Glomerular visceral epithelial cell (primary cell): ENCODE results near the gene CAPNS1.
"Not testable (repeated sequence)": the region's sequence is repeated elsewhere in the genome, so short reads cannot be mapped to it uniquely, and the experiment has no call there.

Experiments used
- DNase-seq: peaks from one replicate; pipeline ENCODE4 v3.0.0-alpha.2; 2016; ENCODE audit errors: extremely low spot score

CAPNS1 gene

DNA sequence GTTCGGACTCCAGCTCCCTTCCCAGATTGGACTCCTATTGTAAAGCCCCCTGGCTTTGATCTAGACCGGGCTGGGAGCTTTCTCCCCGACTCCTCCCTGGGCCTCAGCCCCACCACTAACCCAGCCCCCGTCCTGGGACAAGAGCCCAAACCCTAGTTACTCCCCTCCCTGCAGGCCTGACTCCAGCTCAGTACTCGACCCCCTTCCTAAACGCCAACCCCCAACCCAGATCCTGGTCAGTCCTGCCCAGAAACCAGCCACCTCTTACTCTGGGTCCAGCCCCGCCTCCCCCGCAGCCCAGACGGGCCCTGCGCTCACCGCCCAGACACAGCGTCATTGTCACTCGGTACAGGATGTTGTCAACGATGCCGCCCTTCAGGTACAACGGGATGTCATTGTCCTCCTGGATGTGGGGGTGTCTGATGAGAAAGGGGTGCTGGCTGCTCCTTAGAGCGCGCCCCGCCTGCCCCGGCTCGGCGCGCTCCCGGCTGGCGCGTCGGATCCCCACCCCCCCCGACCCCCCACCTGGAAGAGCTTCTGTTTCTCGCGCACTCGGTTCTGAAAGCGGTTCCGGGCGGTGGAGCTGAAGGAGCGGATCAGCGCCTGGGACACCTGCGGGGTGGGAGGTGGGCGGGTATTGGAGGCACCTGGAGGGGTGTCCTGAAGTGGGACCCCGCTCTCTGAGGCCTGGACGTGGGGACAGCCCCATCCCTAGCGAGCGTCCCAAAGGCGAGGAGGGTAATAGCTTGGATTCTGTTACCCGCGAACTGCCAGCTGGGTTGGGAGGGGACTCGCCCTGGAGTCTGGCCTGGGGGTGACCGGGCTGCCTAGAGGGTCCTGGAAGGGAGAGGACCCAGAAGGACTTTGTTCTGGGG, 11.5 kb downstream of the CAPNS1 start:
- DNase-seq: no peak

DNA sequence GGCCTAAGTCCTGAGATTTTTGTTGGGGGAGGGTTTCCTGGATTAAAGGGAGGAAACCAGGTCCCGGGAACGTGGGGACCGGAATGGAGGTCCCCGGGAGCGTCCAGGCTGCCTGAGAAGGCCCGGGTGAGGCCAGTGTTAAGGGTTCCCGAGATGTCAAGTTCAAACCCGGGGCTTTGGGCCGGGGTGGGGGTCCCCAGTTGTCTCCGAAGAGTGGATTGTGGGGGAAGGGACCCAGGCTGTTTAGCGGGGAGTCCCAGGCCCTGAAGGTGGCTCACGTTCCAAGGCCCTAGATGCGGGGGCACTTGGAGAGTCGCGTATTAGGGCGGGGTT, 12.1 kb downstream of the CAPNS1 start:
- DNase-seq: no peak

DNA sequence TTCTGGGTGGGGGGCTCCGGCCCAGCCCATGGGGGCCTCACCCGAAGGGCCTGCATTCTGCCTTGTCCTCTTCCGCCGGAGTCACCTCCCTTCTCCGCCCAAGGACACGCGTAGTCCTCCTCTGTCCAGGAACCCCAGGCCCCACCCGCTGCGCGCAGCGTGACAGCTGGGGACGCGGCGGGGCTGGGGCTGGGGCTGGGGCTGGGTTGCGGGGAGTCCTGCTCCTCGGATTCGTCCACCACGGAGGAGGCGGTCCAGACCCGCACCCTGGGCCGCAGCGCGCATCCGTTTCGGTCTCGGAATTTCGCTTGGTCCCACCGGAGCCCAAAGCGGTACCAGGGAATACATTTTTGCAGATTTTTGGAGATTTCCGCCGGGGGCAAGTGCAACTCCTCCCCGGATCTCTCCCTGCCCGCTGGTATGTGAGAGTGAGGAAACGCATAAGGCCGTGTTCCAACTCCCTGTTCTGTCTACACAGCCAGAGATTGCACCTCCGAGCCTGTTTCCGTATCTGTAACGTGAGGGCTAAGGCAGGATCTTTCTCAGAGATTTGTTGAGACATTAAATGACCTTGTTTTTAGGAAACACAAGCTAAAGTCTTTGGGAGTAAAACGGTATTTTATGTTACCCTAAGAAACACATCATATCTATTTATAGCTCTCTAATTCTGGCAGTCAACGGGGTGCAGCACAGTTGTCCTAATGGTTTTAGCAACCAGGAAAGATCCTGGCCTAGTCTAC, 12.7 kb downstream of the CAPNS1 start, which contains the start of gene COX7A1:
COX7A1 (minus strand) TSS at position 96 of the 740 bp plus-strand sequence; CDS start at position 56, 40 bp downstream.
- DNase-seq: no peak

- DNase-seq: no peak
Measured at GRCh38 chr19:36153126-36153525, 13.3 kb downstream of the CAPNS1 start.

DNA sequence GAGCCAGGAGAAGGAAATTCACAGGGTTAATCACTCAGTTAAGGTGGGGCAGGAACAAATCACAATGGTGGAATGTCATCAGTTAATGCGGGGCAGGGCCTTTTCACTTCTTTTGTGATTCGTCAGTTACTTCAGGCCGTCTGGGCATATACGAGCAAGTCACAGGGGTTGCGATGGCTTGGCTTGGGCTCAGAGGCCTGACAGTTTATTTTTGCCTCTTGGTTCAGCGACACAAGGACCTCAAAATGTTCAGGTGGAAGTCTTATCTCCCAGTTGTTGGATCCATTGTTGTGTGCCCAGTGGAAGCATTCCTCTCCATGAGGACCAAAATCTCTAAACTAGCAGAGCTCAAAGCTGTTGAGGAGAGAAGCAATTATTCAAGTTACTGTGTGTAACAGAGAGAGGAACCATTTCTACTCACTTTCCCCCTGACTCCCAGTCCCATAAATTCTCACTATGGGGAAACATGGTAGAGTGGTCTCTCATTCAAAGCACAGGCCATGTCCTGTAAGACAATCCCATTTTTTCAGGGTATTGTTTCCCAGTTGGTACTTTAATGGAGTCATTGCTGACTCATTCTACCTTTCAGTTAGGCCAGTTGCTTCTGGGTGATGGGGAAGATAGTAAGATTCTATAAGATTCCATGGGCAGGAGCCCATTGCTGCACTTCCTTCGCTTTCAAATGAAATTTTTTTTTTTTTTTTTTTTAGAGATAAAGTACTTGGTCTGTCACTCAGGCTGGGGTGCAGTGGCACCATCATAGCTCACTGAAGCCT, 21.1 kb downstream of the CAPNS1 start:
- DNase-seq: no peak

- no peak for DNase-seq
Measured at GRCh38 chr19:36163813-36164212, 23.9 kb downstream of the CAPNS1 start.

DNA sequence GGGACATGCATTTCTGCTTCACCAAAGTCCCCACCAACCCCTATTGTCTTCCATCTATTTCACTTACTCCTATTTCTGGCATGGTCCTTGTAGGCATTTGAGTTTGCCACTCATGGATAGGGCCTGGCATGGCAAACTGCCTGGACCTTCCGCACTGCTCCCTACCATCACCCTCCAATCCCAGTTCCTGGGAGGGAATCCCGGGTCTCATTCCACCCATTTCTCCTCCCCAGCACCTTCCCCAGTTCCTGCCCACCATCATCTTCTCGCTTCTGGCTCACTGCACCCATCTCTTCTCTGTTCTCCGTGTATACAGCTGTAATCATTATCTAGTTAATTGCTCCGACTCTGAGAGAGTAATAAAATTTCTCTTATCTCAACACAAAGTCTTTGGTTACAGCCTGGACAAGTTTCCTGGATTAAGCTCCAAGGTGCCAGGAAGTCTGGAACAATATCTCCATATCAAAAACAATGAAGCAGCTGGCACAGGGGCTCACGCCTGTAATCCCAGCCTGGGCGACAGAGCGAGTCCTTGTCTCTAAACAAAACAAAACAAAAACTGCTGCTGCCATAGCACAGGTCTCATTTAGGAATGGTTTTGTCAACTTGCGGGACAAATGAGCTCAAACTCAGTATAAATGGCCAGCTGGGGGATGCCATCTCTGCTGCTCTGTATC, 29.4 kb downstream of the CAPNS1 start:
- no peak for DNase-seq

DNA sequence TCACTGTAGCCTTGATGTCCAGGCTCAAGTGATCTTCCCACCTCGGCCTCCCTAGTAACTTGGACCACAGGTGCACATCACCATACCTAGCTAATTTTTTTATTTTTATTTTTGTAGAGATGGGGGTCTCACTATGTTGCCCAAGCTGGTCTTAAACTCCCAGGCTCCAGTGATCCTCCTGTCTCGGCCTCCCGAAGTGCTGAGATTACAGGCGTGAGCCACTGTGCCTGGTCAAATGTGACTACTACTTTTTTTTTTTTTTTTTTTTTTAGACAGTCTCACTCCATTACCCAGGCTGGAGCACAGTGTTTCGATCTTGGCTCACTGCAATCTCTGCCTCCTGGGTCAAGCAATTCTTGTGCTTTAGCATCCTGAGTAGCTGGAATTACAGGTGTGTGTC, 33.0 kb downstream of the CAPNS1 start:
- no peak for DNase-seq

DNA sequence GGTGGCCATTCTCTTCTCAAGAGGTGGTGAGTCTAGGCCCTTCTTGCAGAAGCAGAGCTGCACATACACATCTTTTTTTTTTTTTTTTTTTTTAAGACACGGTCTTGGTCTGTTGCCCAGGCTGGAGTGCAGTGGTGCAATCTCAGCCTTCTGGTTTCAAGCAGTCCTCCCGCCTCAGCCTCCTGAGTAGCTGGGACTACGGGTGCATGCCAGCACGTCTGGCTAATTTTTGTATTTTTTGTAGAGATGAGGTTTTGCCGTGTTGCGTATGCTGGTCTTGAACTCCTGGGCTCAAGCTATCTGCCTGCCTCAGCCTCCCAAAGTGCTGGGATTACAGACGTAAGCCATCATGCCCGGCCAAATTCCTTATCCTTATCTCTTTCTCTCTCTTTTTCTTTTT, 34.0 kb downstream of the CAPNS1 start:
- DNase-seq: not testable (repeated sequence)

DNA sequence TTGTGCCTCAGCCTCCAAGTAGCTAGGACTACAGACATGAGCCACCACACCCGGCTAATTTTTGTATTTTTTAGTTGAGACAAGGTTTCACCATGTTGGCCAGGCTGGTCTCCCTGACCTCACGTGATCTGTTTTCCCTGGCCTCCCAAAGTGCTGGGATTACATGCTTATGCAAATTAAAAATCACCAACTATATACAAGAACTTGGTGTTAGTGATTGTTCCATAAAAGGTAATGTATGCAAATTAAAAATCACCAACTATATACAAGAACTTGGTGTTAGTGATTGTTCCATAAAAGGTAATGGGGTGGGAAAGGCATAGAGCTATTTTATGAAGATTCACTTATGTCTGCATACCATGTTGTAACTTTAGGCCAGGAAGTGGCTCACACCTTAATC, 39.2 kb downstream of the CAPNS1 start:
- DNase-seq: not testable (repeated sequence)

- DNase-seq: peak; percentile 56
Measured at GRCh38 chr19:36182612-36183244, 42.9 kb downstream of the CAPNS1 start.

- DNase-seq: no peak
Measured at GRCh38 chr19:36183245-36183628, 43.4 kb downstream of the CAPNS1 start.

- not testable (repeated sequence) for DNase-seq
Measured at GRCh38 chr19:36186722-36187121, 46.9 kb downstream of the CAPNS1 start.

DNA sequence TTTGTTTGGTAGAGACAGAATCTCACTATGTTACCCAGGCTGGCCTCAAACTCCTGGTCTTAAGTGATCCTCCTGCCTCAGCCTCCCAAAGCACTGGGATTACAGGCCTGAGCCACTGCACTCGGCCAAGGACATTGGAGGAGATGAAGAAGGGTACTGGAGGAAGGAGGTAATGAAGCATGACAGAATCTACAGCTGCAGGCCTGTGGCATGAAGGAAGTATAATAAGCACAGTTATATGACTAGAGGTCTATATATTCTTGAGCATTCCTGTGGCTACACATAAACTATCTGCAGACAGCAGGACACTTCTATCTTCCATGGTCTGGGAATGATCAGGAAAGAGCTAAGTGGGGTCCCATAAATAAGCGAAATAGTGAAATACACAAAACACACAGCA, 56.4 kb downstream of the CAPNS1 start:
- peak; percentile 45 for DNase-seq

DNA sequence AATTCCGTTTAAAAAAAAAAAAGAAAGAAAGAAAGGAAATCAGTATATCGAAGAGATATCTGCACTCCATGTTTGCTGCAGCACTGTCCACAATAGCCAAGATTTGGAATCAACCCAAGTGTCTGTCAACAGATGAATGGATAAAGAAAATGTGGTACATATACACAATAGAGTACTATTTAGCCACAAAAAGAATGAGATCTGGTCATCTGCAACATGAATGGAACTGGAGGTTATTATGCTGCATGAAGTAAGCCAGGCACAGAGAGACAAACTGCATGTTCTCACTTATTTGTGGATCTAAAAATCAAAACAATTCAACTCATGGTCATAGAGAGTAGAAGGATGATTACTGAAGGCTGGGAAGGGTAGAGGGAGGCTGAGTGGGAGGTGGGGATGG, 58.3 kb downstream of the CAPNS1 start:
- DNase-seq: no peak
